HepG2 (cell line): ENCODE results near the gene NEURL3. TPM values are rescaled to one million over a fixed set of nuclear protein-coding genes. Genes with fewer than 3 reads are reported as not detected.

Experiments
- CHD2 ChIP-seq: IDR thresholded peaks from 2 replicates; pipeline ENCODE4 v1.6.1; 2011; ENCODE audit warnings: low read depth, low read length, improper control_type of control experiment
- DNMT1 ChIP-seq: sonication (generic); formaldehyde crosslinking; IDR thresholded peaks from 2 replicates; pipeline ENCODE4 v1.5.1; 2020; ENCODE audit warnings: mild to moderate bottlenecking, missing genetic modification reagents
- HCFC1 ChIP-seq: fragments of 150-350 bp; IDR thresholded peaks from 2 replicates; pipeline ENCODE4 v1.6.1; 2014; ENCODE audit warnings: low read depth, low read length
- NPAS2 ChIP-seq: sonication (generic); formaldehyde crosslinking; IDR thresholded peaks from 2 replicates; pipeline ENCODE4 v1.8.0; 2022; ENCODE audit warnings: mild to moderate bottlenecking, missing genetic modification reagents, borderline replicate concordance
- NR2C2 ChIP-seq: sonication (generic); formaldehyde crosslinking; IDR thresholded peaks from 2 replicates; pipeline ENCODE4 v1.4.0; 2020; ENCODE audit warnings: missing genetic modification reagents, mild to moderate bottlenecking, moderate library complexity, borderline replicate concordance
- PCBP1 ChIP-seq: fragments of 200-400 bp; formaldehyde crosslinking; IDR thresholded peaks from 2 replicates; pipeline ENCODE4 v1.6.1; 2017; ENCODE audit warnings: mild to moderate bottlenecking, low read depth, low read length, borderline replicate concordance
- SNAI1 ChIP-seq: sonication (generic); formaldehyde crosslinking; IDR thresholded peaks from 2 replicates; pipeline ENCODE4 v1.5.0; 2020; ENCODE audit warnings: mild to moderate bottlenecking, missing genetic modification reagents, borderline replicate concordance
- SNRNP70 ChIP-seq: fragments of 200-400 bp; formaldehyde crosslinking; IDR thresholded peaks from 2 replicates; pipeline ENCODE4 v1.6.1; 2017; ENCODE audit warnings: mild to moderate bottlenecking, low read depth, low read length, moderate library complexity
- TCF12 ChIP-seq, 2 experiments: fragments of 450-650 bp in 1 of 2; sonication (generic) in 1 of 2; formaldehyde crosslinking in 1 of 2; IDR thresholded peaks; 2 replicates each; pipeline versions ENCODE4 v1.6.1 to v1.8.0; 2017 to 2022; ENCODE audit warnings: antibody characterized with exemption in 1 of 2, mild to moderate bottlenecking in 1 of 2, missing genetic modification reagents in 1 of 2, moderate library complexity in 1 of 2
- XRCC5 ChIP-seq: fragments of 200-400 bp; formaldehyde crosslinking; optimal IDR thresholded peaks from 2 replicates; pipeline ENCODE3; 2017; ENCODE audit warnings: mild to moderate bottlenecking, low read length
- ZBTB49 ChIP-seq: sonication (generic); formaldehyde crosslinking; IDR thresholded peaks from 2 replicates; pipeline ENCODE4 v1.4.0; 2020; ENCODE audit warnings: missing genetic modification reagents, borderline replicate concordance
- ZFX ChIP-seq: sonication (generic); formaldehyde crosslinking; IDR thresholded peaks from 2 replicates; pipeline ENCODE4 v1.4.0; 2020; ENCODE audit warnings: mild to moderate bottlenecking, low read depth, missing genetic modification reagents, moderate library complexity
- ZFY ChIP-seq: sonication (generic); formaldehyde crosslinking; IDR thresholded peaks from 2 replicates; pipeline ENCODE4 v1.4.0; 2020; ENCODE audit warnings: missing genetic modification reagents
- ZMYM2 ChIP-seq: sonication (generic); formaldehyde crosslinking; IDR thresholded peaks from 2 replicates; pipeline ENCODE4 v1.8.0; 2022; ENCODE audit warnings: mild to moderate bottlenecking, missing genetic modification reagents
- ZNF263 ChIP-seq: sonication (generic); formaldehyde crosslinking; IDR thresholded peaks from 2 replicates; pipeline ENCODE4 v1.4.0; 2020; ENCODE audit warnings: missing genetic modification reagents
- ZNF567 ChIP-seq: sonication (generic); formaldehyde crosslinking; IDR thresholded peaks from 2 replicates; pipeline ENCODE4 v1.8.1; 2023; ENCODE audit warnings: mild to moderate bottlenecking, missing genetic modification reagents, borderline replicate concordance
- ZNF740 ChIP-seq: sonication (generic); formaldehyde crosslinking; IDR thresholded peaks from 2 replicates; pipeline ENCODE4 v1.4.0; 2020; ENCODE audit warnings: missing genetic modification reagents
- ZNF776 ChIP-seq: sonication (generic); formaldehyde crosslinking; IDR thresholded peaks from 2 replicates; pipeline ENCODE4 v1.4.0; 2020; ENCODE audit warnings: mild to moderate bottlenecking, missing genetic modification reagents
- polyA plus RNA-seq, 8 experiments: library from polyadenylated mRNA; depleted of rRNA in 3 of 8; stranded (reverse) in 7 of 8; unstranded in 1 of 8; fragments of >200 nt; fragmentation: Illumina TruSeq in 4 of 8; extraction: Trizol in 4 of 8; gene quantifications; 2 replicates each; pipeline versions ENCODE4 v1.2.1 to v1.2.3, GENCODE V29; 2011 to 2016; ENCODE audit warnings: low read depth in 4 of 8, missing spikeins in 1 of 8, mixed read lengths in 1 of 8; ENCODE audit not compliant: insufficient read depth in 1 of 8
- total RNA-seq, 5 experiments: library from RNA; depleted of rRNA; stranded (reverse); fragments of >200 nt; fragmentation: Illumina TruSeq; extraction: Trizol; gene quantifications; 2 replicates each; pipeline ENCODE4 v1.2.3, GENCODE V29; 2016; ENCODE audit warnings: low read depth in 1 of 5
- TF ChIP-seq, protein P1 (sequence below): sonication (generic); formaldehyde crosslinking; IDR thresholded peaks from 2 replicates; pipeline ENCODE4 v1.4.0; 2020; ENCODE audit warnings: missing genetic modification reagents
- TF ChIP-seq, protein P2 (sequence below): sonication (generic); formaldehyde crosslinking; IDR thresholded peaks from 2 replicates; pipeline ENCODE4 v1.4.0; 2020; ENCODE audit warnings: low read depth, mild to moderate bottlenecking, missing genetic modification reagents

NEURL3 gene
- total and polyA plus RNA-seq, 2 of the 13 experiments (the other 11 are each of a cell fraction or from before 2014, with no cell fraction given): 0.16 to 1.2 TPM

DNA sequence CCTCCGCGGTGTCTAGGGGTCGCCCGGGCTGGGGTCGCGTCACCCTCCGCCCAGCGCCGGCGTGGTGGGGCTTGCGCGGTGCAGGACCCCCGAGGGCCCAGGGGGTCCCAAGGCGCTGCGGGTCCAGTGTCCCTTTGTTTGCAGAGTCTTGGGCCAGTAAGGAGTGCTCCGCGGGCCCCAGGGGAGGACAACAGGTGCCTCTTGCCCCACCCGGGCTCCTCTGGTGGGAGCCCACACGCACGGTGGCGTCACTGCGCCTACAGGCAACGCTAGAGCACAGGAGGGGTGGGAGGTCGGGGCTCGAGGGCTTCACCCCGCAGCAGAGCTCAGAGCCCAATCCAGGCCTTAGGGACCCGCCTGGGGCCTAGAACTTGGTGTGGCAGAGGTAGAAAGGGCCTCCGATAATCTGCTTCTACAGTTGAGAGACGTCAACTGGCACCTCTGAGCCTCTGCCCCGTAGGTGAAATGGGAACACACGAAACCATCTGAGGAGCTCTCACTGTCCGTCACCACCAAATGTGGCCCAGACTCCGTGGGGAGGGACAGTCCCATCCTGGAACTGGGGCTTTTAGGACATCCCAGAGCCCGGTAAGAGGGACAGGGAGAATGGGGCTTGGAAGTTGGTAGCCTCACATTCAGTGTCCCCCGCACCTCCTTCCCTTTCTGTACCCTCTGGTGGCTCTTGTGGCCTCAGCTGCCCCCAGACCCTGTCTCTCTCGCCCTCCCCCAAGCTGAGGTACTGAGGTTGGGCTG, 32.8 kb upstream of the NEURL3 start (continued):
- TF ChIP-seq CHD2 (no peak), ZNF740 (CRISPR knock-in tag) (no peak), PCBP1 (0 out of 2 replicates have a peak, but pooled peaks have one; percentile 33), ZNF567 (no peak), XRCC5 (no peak), ZFY (peak; percentile 28; the same call in 1 of the 2 replicates), ZNF263 (CRISPR knock-in tag) (peak; percentile 85), ZNF776 (CRISPR knock-in tag) (no peak), SNRNP70 (no peak), NPAS2 (no peak), ZMYM2 (no peak), TCF12 (IDR thresholded peaks at IDR 0.05) (no peak), TCF12 (CRISPR knock-in tag; IDR thresholded peaks at IDR 0.05) (no peak), ZBTB49 (no peak), DNMT1 (peak; percentile 89; the same call in 1 of the 2 replicates), HCFC1 (0 out of 2 replicates have a peak, but pooled peaks have one; percentile 8), SNAI1 (CRISPR knock-in tag) (0 out of 2 replicates have a peak, but pooled peaks have one; percentile 17), NR2C2 (no peak), ZFX (CRISPR knock-in tag) (0 out of 2 replicates have a peak, but pooled peaks have one; percentile 17)
- TF ChIP-seq, protein P1, sequence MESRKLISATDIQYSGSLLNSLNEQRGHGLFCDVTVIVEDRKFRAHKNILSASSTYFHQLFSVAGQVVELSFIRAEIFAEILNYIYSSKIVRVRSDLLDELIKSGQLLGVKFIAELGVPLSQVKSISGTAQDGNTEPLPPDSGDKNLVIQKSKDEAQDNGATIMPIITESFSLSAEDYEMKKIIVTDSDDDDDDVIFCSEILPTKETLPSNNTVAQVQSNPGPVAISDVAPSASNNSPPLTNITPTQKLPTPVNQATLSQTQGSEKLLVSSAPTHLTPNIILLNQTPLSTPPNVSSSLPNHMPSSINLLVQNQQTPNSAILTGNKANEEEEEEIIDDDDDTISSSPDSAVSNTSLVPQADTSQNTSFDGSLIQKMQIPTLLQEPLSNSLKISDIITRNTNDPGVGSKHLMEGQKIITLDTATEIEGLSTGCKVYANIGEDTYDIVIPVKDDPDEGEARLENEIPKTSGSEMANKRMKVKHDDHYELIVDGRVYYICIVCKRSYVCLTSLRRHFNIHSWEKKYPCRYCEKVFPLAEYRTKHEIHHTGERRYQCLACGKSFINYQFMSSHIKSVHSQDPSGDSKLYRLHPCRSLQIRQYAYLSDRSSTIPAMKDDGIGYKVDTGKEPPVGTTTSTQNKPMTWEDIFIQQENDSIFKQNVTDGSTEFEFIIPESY (CRISPR knock-in tag): no peak
- TF ChIP-seq, protein P2, sequence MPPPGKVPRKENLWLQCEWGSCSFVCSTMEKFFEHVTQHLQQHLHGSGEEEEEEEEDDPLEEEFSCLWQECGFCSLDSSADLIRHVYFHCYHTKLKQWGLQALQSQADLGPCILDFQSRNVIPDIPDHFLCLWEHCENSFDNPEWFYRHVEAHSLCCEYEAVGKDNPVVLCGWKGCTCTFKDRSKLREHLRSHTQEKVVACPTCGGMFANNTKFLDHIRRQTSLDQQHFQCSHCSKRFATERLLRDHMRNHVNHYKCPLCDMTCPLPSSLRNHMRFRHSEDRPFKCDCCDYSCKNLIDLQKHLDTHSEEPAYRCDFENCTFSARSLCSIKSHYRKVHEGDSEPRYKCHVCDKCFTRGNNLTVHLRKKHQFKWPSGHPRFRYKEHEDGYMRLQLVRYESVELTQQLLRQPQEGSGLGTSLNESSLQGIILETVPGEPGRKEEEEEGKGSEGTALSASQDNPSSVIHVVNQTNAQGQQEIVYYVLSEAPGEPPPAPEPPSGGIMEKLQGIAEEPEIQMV: 0 out of 2 replicates have a peak, but pooled peaks have one; percentile 1
